ACHN (cell line): Measurements from ENCODE around the gene RGS6.

Experiments
- DNase-seq: peaks from one replicate; pipeline ENCODE4 v3.0.0-alpha.2; 2015
- in situ Hi-C: cut with HindIII; loops from 2 replicates; pipeline ENCODE4 v1.10.0; 2017; ENCODE audit warnings: low sequenced_read_pairs, low pct_ligation_motif_present, low pct_unique_long_range_greater_than_20kb

RGS6 gene

DNA sequence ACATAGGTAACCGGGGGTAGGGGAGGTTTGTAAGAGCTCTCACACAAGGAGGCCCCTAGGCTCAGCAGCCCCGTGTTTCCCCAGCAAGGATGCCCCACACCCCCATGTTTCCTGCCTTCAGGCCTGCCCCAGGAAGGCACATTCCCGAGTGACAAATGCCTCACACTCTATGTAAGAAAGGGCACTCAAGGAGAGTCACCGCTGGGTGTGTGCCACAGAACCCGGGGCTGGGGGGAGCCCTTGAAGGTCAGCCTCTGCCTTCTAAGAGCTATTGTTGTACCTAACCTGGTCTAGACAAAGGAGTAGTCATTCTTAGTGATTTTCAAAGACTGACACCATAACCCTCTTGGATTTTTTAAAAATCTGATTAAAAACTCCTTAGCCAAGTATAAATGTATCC, 628.1 kb downstream of the RGS6 start:
- in situ Hi-C loops: no loop called here
- DNase-seq: no peak

DNA sequence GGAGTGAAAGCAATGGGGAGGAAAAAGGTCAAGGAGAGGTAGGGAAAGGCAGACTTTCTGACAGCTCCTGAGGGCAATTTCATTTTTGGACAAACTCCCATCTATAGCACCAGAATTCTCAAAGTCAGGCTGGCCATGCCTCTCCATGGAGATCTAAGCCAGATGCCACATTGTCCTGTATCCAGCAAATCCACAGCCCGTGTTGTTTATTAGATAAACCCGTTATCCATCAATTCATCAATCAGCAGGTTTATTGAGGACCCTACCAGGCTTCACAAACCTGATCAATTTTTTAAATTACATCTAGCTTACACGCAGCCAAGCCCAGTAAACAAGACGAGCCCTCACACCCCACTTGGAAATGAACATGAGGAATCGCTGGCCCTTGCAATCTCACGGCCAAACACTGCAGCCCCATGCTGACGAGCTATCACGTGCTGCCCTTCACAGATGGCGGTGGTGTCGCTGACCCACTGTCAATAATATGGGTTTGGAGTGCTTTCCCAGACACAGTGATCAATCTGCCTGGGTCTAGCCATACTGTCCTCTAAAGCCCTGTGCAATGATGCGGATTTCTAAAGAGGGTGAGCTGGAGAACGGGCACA, 628.8 kb downstream of the RGS6 start:
- no peak for DNase-seq
- in situ Hi-C loops: no loop called here

DNA sequence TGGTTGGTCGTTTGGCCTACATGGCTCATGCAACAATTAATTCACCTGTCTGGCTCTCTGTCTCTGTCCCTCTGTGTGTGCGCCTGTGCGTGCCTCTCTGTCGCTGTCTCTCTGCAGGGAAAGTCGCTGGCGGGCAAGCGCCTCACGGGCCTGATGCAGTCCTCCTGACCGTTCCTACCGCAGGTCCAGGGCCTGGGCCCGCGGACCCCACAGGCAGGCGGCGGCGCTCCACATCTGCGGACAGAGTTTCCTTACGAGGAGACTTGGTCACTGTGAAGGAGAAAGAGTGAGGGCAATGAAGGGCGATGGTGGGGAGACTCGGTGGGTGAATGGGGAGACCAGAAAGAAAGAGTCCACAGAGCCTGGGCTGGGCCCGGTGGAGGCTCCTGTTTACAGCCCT, 630.1 kb downstream of the RGS6 start:
- DNase-seq: no peak
- in situ Hi-C loops: no loop called here

DNA sequence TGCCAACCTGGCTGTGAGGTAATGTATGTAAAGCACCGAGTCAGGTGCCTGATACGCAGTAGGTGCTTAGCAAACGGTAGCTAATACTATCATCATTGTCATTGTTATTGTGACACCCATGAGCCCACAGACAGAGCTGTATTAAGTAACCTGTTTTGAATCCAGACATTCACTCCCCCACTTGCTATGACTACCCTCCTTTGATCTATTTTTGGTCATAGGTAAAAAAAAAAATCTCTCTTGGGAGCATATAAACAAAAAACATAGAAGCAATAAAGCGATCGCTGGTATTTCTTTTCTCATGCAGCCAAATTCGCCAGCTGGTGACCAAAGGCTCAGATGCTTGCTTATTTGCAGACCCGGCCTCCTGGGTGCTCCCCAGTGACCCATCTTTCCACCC, 631.4 kb downstream of the RGS6 start:
- DNase-seq: no peak
- in situ Hi-C loops: no loop called here

DNA sequence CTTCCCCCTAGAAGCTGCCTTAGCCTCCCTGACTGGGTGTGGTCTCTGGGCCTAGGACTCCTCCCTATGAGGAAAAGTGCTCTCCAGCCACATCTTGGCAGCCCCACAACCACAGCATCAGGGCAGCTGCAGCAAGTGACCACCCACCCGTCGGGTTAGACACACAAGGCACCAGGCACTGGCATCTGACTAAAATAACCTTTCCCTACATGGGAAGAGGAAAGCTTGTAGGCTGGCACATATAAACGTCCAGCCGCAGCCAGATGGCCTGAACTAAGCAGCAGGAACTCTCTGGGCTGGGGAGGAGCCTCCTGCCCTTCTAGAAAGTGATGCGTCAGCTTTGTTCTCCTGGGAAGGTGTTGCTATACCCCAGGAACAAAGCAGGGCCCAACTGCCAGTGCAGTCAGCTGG, 632.9 kb downstream of the RGS6 start:
- in situ Hi-C loops: no loop called here
- no peak for DNase-seq

DNA sequence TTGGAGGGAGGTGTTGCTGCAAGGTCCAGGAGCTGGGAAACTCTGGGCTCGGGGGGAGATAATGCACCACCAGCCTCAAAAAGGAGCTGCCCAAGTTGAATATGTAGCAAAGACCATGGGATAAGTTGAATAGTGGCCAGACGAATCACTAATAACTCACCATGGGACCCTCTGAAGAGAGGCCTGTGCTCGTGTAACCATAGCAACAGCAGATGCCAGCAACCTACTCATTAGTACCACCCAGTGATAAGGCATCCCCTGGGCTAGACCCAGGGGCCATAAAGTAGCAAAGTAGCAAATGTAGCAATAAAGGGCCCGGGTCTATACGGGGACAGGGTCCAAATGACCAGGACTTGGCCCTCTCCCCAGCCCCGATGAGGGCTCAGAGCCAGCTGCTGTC, 633.7 kb downstream of the RGS6 start:
- DNase-seq: no peak

DNA sequence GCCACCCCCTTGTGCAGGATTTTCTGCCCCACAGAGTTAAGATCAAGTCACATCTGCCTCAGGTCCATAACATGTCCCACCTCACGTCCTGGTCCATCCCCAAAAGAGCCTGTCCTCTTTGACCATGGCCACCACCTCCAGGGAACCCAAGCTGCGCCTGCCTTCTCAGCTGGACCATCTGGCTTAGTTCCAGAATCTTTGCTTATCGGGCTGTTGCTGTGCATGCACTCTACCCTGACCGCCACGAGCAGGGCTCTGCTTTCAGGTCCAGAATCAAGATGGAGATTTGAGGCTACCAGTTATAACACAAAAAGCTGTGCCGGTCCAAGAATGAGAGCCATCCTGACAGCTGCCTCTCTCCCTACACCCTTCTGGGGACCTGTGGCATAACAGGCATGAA, 635.0 kb downstream of the RGS6 start:
- in situ Hi-C loops: no loop called here
- no peak for DNase-seq

More for the DNA sequence above, 633.7 kb downstream of the RGS6 start:
- in situ Hi-C loops: no loop called here

DNA sequence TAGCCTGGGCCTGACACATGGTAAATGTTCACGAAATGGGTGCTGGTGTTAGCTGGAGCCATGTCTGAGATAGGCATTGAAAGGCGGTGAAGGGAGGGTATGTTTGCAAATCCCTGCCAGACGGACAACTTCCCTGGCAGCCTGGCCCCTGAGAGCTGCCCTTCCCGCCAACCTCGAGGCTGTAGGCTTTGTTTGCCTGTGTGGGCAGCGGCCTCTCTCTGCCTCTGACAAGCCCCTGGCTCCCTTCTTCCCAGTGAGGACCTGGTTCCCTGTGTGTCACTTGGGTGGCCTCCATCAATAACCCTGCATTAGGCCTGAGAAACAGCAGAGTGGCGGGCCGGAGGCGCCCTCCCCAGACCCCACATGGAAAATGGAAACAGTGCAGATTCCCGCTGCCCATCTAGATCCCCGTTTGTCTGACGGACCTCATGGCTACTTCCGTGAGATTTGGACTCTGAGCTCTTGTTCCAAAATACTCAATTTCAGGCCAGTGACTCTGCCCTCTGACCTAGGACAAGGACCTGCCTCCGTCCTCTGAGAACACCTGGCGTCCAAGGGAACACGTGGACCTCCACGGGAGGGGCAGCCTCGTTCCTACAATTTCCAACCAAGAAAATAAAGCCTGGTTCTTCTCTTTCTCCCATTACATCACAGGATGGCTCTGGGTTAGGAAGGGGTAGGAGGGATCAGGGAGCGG, 636.2 kb downstream of the RGS6 start:
- no peak for DNase-seq
- in situ Hi-C loops: no loop called here

DNA sequence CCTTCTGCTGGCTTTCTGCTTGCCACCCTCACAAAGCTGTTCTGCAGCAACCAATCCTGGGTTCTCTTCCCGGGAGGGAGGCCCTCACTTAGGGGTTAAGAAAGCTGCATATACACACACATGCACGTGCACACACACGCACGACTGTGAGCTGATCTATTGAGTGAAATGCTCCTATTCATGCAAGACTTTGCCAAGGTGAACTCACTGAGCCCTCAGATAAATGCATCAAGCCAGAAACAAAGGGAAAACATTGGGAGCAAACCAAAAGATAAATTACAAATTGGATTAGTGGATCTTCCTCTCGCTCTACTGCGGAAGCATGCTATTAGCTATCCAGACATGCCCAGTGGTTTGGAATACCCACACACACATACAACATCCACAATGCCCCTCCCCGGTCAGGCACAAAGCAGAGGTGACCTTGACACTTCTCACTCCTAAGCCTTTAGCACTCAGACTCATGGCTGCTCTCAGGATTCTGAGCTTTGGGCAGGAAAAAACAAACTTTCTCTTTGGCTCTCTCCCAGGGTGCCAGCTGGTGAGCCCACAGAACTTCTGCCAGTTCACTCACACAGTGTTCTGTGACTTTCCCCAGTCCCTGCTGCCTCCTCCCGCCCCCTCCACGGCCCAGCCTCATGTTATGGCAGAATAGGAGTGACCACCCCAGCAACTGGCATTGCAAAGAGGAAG, 641.6 kb downstream of the RGS6 start:
- no peak for DNase-seq
- in situ Hi-C loops: no loop called here

DNA sequence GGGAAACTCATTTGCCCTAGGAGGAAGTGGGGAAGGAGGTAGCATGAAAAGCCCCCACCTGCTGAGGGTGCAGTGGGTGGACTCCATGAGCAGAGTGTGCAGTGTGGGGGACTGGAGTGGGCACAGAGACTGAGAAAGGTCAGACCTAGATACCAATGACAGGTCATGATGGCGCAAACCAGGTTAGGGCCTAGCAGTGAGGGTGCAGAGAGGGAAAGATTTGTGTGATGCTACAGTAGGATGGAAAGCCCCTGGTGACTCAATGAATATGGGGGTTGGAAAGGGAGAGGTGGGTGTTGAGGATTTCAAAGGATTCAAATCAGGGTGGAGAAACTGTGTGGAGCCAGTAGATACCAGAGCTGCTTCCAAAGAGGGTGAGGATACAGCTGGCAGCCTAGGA, 642.5 kb downstream of the RGS6 start:
- DNase-seq: no peak
- in situ Hi-C loops: no loop called here

DNA sequence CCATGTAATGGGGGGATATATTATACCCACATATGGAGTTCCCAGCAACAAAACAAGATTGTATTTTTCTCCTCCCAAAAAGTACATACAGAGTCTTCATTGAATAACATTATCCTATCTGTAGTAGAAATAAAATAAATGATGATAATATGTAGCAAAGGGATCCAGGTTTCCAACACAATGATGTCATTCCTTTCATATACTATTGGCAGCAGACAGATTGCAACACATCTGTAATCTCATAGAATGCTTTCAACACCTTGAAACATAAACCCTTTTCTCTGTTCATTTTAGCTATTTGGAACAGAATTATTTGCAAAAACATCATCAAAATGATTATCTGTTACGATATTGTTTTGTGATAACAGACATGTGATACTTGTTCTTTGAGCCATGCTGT, 644.0 kb downstream of the RGS6 start:
- in situ Hi-C loops: no loop called here

DNA sequence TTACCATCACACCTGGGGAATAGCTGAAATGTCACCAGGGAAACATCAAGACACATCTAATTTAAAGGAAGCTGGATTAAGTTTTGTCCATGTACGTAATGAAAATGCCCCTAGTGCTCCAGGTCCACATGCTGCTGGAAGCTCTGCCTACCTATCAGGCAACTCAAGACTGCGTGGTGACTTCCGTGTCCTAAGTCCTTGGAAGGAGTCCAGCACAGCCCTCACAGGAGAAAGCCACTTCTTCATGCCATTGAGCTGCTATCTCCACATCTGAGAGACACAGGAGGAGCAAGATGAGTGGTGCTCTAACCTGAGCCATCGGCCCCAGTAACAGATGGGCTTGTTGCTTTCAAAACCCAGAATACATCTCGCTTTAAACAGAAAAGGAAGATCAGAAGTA, 645.3 kb downstream of the RGS6 start:
- no peak for DNase-seq

More for the DNA sequence above, 644.0 kb downstream of the RGS6 start:
- DNase-seq: no peak

DNA sequence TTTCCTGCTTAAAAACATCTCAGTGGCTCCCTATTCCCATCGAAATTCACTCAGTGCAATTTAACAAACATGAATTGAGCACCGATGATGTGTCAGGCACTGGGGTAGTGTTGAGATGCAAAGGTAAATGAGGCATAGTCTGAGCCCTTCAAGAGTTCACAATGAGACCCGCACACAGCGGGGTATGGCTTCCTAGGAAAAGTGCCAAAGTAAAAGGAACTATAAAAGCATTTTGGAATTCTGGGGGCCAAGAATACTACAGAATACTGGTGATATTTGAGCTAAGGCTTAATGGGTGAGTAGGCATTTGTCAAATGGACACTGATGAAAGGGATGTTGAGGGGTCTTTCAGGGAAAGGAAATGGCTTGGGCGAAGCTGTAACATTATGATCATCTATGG, 646.3 kb downstream of the RGS6 start:
- in situ Hi-C loops: no loop called here
- DNase-seq: no peak

More for the DNA sequence above, 645.3 kb downstream of the RGS6 start:
- in situ Hi-C loops: no loop called here

DNA sequence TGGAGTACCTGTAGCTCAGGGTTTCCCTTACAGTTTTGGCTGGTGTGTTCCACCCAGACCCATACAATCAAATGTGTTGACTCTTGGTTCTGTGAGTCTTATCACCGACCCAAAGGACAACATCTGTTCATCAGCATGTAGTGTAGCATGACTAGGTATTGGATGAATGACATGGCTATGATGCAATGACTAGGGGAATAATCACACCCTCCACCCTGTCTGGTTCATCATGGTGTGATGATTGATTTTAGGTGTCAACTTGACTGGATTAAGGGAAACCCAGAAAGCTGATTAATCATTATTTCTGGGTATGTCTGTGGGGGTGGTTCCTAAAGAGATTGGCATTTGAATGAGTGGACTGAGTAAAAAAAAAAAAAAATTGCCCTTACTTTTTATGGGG, 650.4 kb downstream of the RGS6 start:
- in situ Hi-C loops: no loop called here
- DNase-seq: no peak

DNA sequence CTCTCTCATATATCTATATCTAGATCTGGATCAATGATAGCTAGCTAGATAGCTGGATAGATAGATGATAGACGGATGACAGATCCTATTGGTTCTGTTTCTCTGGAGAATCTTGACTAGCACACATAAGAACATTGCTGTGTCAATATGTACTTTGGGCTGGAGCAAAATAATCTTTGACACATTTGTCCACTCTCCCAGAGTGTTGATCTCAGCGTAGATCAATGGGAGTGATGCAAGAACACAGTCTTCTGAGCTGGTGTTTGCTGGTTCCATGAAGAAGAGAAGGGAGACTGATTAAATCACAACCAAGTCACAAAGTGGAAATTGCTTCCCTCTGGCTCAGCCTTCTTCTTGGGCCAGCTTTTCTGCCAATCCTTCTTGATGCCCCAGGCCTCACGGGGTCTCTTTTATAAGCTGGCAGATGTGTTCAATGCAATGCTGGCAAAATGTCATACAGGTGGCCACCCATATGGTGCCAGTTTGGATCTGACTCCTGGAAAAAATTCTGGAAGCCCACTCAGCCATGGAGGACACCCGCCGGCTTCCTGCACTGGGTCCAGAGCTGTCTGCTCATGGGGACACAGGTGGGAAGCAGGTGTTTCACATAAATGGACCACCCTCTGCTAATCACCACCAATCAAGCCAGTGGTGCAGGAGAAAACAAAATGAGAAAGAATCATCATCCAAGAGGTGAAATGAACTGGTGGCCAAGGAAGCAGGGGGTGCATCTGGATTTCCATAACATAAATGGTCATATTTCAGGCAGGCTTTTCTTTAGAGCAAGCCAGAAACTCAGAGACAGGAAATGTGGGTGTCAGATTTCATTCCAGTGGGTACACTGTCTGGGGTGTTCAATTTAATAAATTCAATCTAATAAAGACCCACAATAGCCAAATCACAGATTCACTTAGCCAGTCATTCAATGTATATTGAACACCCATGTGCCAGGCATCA, 651.4 kb downstream of the RGS6 start:
- in situ Hi-C loops: no loop called here
- no peak for DNase-seq

DNA sequence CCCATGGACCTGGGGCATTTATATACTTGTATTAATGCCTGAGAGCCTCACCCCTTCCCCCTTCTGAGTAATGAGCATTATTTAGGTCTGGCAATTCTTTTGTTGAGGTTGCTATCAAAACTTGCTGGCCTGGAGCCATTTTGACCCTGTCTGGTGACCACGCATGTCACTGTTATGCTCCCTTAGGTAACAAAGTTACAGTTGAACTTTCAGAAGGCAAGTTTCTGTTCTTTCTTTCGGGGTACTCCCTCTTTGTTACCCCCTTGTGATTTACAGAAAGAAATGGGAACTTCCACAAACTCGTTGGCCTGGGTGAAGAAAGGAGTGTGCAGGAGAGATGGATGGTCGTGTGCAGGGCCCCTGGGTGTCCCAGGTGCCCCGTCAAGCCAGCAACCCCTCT, 656.3 kb downstream of the RGS6 start:
- in situ Hi-C loops: no loop called here
- no peak for DNase-seq

DNA sequence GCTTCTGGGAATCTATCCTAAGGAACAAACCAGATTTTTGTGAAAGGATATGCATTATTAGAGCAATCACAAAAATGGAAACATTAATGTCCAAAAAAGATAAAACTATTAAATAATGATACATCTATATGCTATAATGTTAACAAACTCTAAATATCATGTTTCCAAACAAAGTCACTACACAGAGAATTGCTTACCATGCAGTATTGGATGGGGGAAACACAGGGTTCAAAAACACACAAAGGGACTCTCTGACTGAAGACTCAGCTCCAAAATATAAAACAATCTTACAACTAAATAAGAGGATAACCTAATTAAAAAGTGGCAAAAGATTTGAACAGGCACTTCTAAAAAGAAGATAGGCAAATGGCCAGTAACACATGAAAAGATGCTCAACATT, 657.4 kb downstream of the RGS6 start:
- DNase-seq: no peak
- in situ Hi-C loops: no loop called here

DNA sequence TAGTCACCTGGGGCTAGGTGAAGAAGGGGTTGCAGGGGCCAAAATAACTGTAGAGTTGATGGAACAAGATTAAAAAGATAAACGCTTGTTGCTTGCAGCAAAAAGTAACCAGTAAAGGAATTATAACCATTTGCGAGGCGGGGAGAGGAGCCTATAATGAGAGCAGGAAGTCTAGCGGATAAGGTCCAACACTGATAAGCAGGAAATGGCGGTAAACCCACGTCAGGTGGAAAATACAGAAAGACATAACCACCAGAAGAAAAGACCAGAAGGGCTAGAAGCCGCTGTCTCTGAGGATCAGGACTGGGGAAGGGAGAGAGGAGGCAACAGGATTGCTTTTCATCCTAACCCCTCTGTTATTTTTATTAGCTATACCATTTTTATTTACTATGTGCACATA, 658.3 kb downstream of the RGS6 start:
- in situ Hi-C loops: no loop called here
- no peak for DNase-seq

DNA sequence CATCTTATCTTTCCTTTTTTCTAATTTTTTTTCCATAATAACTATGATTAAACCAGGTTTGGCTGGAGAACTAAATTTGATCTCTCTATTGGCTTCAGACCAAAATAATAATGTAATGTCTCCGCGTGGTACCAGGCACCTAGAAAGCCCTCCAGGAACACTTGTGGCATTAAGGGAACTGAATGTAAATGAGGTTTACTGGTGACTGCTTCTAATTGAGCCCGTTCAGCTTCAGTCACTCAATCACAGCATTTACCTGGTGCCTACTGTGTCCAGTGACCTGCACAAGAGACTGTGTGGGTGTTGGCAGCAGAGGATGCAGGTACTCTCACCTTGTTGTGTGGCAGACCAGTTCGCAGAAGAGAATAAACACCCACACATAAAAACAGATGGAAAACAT, 659.2 kb downstream of the RGS6 start:
- DNase-seq: no peak
- in situ Hi-C loops: no loop called here
